ENCODE measurements around the gene AFG1L. TPM values are rescaled to one million over a fixed set of nuclear protein-coding genes. Genes with fewer than 3 reads are reported as not detected.

AFG1L gene
- total and polyA plus RNA-seq, 2 experiments from 2014 or later, result 4.1 to 8.7 TPM

DNA sequence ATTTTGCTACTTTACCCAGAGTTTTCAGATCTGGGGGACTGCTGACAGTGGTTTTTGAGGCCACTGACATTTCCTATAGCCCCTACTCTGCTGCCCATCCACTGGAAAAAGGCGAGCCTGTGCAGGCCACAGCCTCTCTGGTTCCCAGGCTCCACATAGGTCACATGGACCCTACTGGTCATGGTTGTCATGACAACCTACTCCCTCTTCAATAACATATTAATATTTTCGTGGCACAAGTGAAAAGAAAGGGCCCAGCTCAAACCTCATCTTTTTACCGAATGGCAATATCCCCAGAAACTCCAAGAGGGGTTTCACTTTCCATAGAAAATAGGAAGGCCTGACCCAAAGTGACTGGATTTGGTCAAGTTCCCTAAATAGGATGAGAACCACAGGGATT is 254.9 kb downstream of the AFG1L start:
- Histone ChIP-seq H2AFZ (no peak overlapping the region), H3K4me3 (no peak overlapping the region), H3K9me2 (ENCODE audit: insufficient read depth) (no peaks in the 10 kb centered on the region), H3K27me3 (ENCODE audit: insufficient read depth) (peaks cover under 1% of the 10 kb centered on the region; the same call in 1 of the 2 replicates), H3K27ac (ENCODE audit: low read depth) (no peak overlapping the region), H3K4me2 (no peak overlapping the region), H3F3A (replicated peaks; ENCODE audit: low read depth) (no peaks in the 10 kb centered on the region), H3K4me1 (ENCODE audit: insufficient read depth) (peaks cover 5% of the 10 kb centered on the region), H3K79me2 (replicated peaks; ENCODE audit: insufficient read depth) (no peaks in the 10 kb centered on the region), H4K20me1 (replicated peaks; ENCODE audit: insufficient read depth) (no peaks in the 10 kb centered on the region), H3K36me3 (ENCODE audit: insufficient read depth) (no peaks in the 10 kb centered on the region)
- no peak overlapping the region for H3K4me3 Mint-ChIP-seq
- no peak for ATAC-seq
- peaks cover 3% of the 10 kb centered on the region; the same call in 1 of the 3 replicates for H3K4me1 Mint-ChIP-seq
- H3K27me3 Mint-ChIP-seq (ENCODE audit: insufficient read depth, low read depth, poor library complexity), result peaks cover 2% of the 10 kb centered on the region
- H3K36me3 Mint-ChIP-seq (ENCODE audit: low read depth), result no peaks in the 10 kb centered on the region
- H3K9me3 Mint-ChIP-seq, result no peaks in the 10 kb centered on the region
- no peak overlapping the region for H3K27ac Mint-ChIP-seq
- TF ChIP-seq ZNF331 (CRISPR knock-in tag; IDR thresholded peaks at IDR 0.05; ENCODE audit: low read depth) (no peak), JUNB (IDR thresholded peaks at IDR 0.05; ENCODE audit: unreplicated experiment) (no peak), EZH2 (IDR thresholded peaks at IDR 0.05; ENCODE audit: low read depth, unreplicated experiment) (no peak), CREB1 (CRISPR knock-in tag; IDR thresholded peaks at IDR 0.05; ENCODE audit: low read depth) (no peak), STAT1 (IDR thresholded peaks at IDR 0.05; ENCODE audit: unreplicated experiment) (no peak), ZNF462 (CRISPR knock-in tag; IDR thresholded peaks at IDR 0.05) (no peak), EZH2phosphoT487 (IDR thresholded peaks at IDR 0.05; ENCODE audit: unreplicated experiment) (no peak), ZNF114 (CRISPR knock-in tag; IDR thresholded peaks at IDR 0.05) (no peak), ETS1 (IDR thresholded peaks at IDR 0.05) (no peak), NANOG (IDR thresholded peaks at IDR 0.05; ENCODE audit: borderline replicate concordance) (no peak), POLR2AphosphoS5 (IDR thresholded peaks at IDR 0.05; ENCODE audit: low read depth) (no peak)
- TF ChIP-seq, protein P1, sequence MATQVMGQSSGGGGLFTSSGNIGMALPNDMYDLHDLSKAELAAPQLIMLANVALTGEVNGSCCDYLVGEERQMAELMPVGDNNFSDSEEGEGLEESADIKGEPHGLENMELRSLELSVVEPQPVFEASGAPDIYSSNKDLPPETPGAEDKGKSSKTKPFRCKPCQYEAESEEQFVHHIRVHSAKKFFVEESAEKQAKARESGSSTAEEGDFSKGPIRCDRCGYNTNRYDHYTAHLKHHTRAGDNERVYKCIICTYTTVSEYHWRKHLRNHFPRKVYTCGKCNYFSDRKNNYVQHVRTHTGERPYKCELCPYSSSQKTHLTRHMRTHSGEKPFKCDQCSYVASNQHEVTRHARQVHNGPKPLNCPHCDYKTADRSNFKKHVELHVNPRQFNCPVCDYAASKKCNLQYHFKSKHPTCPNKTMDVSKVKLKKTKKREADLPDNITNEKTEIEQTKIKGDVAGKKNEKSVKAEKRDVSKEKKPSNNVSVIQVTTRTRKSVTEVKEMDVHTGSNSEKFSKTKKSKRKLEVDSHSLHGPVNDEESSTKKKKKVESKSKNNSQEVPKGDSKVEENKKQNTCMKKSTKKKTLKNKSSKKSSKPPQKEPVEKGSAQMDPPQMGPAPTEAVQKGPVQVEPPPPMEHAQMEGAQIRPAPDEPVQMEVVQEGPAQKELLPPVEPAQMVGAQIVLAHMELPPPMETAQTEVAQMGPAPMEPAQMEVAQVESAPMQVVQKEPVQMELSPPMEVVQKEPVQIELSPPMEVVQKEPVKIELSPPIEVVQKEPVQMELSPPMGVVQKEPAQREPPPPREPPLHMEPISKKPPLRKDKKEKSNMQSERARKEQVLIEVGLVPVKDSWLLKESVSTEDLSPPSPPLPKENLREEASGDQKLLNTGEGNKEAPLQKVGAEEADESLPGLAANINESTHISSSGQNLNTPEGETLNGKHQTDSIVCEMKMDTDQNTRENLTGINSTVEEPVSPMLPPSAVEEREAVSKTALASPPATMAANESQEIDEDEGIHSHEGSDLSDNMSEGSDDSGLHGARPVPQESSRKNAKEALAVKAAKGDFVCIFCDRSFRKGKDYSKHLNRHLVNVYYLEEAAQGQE (IDR thresholded peaks at IDR 0.05; ENCODE audit: unreplicated experiment), result no peak
- TF ChIP-seq, protein P2, sequence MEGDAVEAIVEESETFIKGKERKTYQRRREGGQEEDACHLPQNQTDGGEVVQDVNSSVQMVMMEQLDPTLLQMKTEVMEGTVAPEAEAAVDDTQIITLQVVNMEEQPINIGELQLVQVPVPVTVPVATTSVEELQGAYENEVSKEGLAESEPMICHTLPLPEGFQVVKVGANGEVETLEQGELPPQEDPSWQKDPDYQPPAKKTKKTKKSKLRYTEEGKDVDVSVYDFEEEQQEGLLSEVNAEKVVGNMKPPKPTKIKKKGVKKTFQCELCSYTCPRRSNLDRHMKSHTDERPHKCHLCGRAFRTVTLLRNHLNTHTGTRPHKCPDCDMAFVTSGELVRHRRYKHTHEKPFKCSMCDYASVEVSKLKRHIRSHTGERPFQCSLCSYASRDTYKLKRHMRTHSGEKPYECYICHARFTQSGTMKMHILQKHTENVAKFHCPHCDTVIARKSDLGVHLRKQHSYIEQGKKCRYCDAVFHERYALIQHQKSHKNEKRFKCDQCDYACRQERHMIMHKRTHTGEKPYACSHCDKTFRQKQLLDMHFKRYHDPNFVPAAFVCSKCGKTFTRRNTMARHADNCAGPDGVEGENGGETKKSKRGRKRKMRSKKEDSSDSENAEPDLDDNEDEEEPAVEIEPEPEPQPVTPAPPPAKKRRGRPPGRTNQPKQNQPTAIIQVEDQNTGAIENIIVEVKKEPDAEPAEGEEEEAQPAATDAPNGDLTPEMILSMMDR (conservative IDR thresholded peaks at IDR 0.05; ENCODE audit: low read depth in 2 of 2), result no peak
- DNase-seq (ENCODE audit: low spot score), result no peak

All from GM23338 (cell line).